ENCODE results near the gene LANCL2.
A peak's percentile ranks its signal among the peaks of the same experiment; 100 is the strongest.

The LANCL2 gene

DNA sequence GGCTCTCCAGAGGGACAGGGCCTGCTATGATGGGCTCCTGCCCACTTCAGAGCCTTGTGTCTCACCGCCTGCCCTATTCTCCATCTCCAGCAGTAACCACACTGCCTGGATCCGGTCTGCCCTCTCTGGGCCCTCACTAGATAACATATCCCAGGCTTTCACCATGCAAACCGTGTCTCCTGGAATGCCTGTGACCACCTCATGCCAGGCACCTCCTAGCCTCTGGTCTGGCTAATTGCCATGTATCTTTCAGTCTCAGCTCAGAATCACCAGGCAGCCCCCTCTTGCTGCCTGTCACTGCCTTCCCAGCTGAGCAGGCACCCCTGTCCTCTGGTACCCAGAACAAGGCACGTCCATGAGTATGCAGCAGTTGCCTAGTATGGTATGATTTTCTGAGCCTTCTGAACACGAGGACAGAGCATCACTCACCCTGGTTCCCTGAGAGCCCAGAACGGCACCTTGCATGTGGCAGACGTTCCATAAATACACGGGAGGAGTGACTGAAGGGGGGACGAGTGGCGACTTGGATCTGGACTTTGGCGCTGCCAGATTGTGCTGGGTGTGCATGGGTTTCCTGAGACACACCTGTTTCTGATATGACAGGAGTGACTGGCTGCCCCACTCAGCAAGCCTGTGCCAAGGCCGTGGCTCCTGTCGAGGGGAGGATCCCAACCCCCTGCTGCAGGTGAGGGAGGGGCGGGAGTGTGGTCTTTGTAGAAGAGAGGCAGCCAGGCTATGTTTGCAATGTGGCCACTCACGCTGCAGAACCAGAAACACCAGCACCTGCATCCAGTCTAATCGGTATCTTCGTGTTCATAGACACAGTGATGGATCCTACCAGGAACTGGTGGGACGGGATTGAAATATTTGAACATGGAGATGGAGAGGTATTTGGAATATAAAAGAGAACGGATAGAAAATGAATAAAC, 112.0 kb downstream of the LANCL2 start:
- Histone ChIP-seq H3K27ac (no peak overlapping the region), H3K4me3 (no peak overlapping the region)
- DNase-seq (ENCODE audit: low spot score) = peak; percentile 66
- TF ChIP-seq, protein P1, sequence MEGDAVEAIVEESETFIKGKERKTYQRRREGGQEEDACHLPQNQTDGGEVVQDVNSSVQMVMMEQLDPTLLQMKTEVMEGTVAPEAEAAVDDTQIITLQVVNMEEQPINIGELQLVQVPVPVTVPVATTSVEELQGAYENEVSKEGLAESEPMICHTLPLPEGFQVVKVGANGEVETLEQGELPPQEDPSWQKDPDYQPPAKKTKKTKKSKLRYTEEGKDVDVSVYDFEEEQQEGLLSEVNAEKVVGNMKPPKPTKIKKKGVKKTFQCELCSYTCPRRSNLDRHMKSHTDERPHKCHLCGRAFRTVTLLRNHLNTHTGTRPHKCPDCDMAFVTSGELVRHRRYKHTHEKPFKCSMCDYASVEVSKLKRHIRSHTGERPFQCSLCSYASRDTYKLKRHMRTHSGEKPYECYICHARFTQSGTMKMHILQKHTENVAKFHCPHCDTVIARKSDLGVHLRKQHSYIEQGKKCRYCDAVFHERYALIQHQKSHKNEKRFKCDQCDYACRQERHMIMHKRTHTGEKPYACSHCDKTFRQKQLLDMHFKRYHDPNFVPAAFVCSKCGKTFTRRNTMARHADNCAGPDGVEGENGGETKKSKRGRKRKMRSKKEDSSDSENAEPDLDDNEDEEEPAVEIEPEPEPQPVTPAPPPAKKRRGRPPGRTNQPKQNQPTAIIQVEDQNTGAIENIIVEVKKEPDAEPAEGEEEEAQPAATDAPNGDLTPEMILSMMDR (IDR thresholded peaks at IDR 0.05) = no peak

DNA sequence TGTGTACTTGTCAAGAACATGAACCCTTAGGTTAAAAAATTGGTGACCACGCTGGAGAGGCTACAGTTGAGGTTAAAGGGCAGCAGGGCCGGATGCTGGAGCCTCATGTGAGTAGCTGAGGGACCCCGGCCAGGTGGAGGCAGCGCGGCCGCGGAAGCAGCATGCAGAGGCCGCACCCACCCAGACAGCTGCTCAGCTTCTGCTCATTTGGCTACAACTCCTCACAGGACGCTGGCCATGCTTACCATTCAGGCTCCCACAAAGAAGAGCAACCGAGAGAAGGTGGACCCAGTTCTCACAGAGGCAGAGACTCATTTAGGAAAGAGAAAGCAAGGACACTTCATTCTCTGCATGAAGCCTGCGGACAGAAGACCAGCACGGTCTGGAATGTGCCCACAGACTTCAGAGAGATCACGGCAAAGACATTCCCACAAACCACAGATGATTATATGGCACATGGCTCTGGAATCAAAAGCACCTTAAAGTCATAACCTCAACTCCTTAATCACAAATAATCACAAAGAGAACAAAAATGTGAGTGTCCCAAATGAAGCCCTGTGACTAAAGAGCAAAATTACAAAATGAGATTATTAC, 112.7 kb downstream of the LANCL2 start:
- H3K27ac ChIP-seq = no peak overlapping the region
- TF ChIP-seq, protein P1 (IDR thresholded peaks at IDR 0.05) = no peak
- DNase-seq (ENCODE audit: low spot score) = peak; percentile 59
- no peak overlapping the region for H3K4me3 ChIP-seq

DNA sequence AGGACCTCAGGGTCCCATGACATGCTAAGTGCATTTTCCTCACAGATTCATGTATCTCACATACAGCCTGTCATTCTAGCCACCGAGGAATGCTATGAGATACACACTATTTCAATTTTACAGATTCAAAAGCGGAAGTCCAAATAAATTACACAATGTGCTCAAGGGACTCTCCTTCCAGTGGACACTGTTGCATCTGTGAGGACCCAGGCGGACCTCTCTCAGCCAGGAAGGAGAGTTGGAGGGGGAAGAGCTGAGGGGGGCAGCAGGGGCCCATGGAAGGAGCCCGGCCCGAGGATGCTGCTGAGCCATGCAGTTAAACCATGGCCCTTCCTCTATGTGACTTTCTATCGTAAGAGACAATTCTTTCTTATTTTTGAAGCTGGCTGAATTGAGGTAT, 113.6 kb downstream of the LANCL2 start:
- no peak overlapping the region for H3K27ac ChIP-seq
- peak; percentile 28 for DNase-seq (ENCODE audit: low spot score)
- TF ChIP-seq, protein P1 (IDR thresholded peaks at IDR 0.05) = no peak
- no peak overlapping the region for H3K4me3 ChIP-seq

DNA sequence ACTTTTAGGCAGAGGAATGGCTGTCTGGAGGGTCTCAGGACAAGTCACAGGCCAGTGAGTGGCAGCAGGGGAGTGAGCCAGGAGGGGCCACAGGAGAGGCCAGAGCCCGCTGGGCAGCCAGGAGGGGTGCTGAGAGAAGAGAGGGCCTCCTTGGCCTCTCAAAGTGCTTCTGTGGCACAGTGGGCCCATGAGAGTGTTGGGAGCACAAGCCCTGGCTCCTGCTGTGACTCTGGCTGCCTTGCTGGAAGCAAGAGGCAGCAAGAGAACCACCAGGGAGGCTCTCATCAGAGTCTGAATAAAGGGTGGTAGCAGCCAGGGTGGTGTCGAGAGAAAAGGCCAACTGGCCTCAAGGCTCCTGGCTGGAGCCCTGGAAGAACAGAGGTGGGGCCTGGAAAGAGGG, 116.0 kb downstream of the LANCL2 start:
- Histone ChIP-seq H3K27ac (no peak overlapping the region), H3K4me3 (no peak overlapping the region)
- DNase-seq (ENCODE audit: low spot score) = peak; percentile 41
- TF ChIP-seq, protein P1 (IDR thresholded peaks at IDR 0.05) = no peak

DNA sequence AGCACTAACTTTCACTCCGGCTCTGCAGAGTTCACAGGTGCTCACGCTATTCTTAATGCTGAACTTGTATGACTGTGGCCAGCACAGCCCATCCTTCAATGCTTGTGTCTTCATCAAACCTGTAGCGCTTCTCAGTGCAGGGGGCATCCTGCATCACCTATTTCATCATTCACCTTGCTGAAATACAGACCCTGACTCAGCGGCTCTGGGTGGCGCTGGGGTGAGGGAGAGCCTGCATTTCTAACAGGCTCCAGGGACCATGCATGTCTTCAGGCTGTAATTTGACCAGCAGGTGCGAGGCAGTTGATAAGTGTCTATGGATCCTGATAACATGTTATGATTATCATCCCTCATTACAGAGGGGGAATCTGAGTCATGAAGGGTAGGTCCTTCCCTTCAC, 117.9 kb downstream of the LANCL2 start:
- no peak overlapping the region for H3K4me3 ChIP-seq
- TF ChIP-seq, protein P1 (IDR thresholded peaks at IDR 0.05) = no peak
- no peak overlapping the region for H3K27ac ChIP-seq
- DNase-seq (ENCODE audit: low spot score) = peak; percentile 57

Data from coronary artery (tissue), 2 donors.